NB4 (cell line): ENCODE results near the gene MRO.
"Not testable (repeated sequence)": the region's sequence is repeated elsewhere in the genome, so short reads cannot be mapped to it uniquely, and the experiment has no call there.

ENCODE experiments used
- DNase-seq: peaks from one replicate; pipeline ENCODE4 v3.0.0; 2010; ENCODE audit warnings: low read depth
- H3K4me3 ChIP-seq: one replicate; pipeline ENCODE4 v1.5.1; 2011; ENCODE audit warnings: mild to moderate bottlenecking, low read depth, low read length, moderate library complexity
- CTCF ChIP-seq: IDR thresholded peaks from one replicate; pipeline ENCODE4 v1.5.1; 2012; ENCODE audit warnings: low read depth, low read length
- MYC ChIP-seq: IDR thresholded peaks from 2 replicates; pipeline ENCODE4 v1.6.1; 2011; ENCODE audit warnings: low read depth, low read length
- POLR2A ChIP-seq: IDR thresholded peaks from 2 replicates; pipeline ENCODE4 v1.6.1; 2011; ENCODE audit warnings: mild to moderate bottlenecking; ENCODE audit not compliant: insufficient read length; ENCODE audit errors: extremely low read depth
- TF ChIP-seq, protein P1 (sequence below): IDR thresholded peaks from 2 replicates; pipeline ENCODE4 v1.6.1; 2011; ENCODE audit warnings: low read depth, low read length

The MRO gene

GRCh38 chr18:50842846-50843245 is 23.0 kb upstream of the MRO start:
- TF ChIP-seq, protein P1, sequence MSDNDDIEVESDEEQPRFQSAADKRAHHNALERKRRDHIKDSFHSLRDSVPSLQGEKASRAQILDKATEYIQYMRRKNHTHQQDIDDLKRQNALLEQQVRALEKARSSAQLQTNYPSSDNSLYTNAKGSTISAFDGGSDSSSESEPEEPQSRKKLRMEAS = no peak
- no peak for TF ChIP-seq MYC
- no peak for TF ChIP-seq POLR2A
- no peak for TF ChIP-seq CTCF
- no peak overlapping the region for H3K4me3 ChIP-seq
- DNase-seq = no peak

DNA sequence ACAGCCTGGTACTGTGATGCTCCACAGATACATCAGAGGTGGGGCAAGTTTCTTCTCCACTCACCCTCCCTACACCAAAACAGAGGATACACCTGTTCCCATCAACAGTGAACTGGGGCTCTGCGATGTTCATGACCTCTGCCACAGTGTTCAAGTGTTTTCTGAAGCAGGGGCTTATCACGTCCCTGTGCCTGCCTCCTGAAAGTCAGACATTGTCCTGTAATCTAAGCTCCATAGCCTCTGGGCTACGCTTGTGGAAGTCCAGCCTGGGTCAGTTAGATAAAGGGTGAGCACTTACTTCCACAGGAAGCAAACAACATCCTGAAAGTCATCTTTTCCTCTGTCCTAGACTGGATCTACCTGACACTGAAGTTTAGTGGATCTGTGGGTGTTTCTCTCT is 20.2 kb upstream of the MRO start:
- no peak for DNase-seq
- no peak for TF ChIP-seq POLR2A
- TF ChIP-seq CTCF = no peak
- TF ChIP-seq MYC = no peak
- TF ChIP-seq, protein P1 = no peak
- no peak overlapping the region for H3K4me3 ChIP-seq

- DNase-seq = no peak
- TF ChIP-seq POLR2A (no peak), CTCF (no peak), MYC (no peak)
- TF ChIP-seq, protein P1 = no peak
- no peak overlapping the region for H3K4me3 ChIP-seq
These were observed 19.5 kb upstream of the MRO start for GRCh38 chr18:50839341-50839740.

DNA sequence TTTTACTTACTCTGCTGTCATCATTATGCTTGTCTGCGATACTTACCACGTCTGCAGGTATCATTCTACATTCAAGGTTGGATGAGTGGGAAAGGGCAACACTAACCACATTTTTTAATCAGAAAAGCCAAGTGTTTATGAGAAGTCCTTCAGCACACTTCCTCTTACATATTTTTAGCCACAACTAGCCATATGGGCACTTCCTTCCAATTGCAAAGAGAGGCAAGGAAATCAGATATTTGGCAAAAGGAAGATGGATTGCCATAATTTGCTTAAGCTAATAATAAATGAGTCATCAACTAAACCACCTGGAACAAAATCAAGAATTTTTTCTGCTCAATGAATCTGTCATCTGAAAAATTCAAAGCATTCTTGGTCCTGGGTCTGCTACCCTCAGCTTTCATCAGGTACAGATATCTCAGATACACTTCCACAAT is 16.7 kb upstream of the MRO start:
- no peak for TF ChIP-seq MYC
- no peak for TF ChIP-seq POLR2A
- no peak for TF ChIP-seq CTCF
- TF ChIP-seq, protein P1 = no peak
- no peak overlapping the region for H3K4me3 ChIP-seq
- DNase-seq = peak; percentile 46

GRCh38 chr18:50833496-50833895 is 13.7 kb upstream of the MRO start:
- not testable (repeated sequence) for H3K4me3 ChIP-seq, DNase-seq

DNA sequence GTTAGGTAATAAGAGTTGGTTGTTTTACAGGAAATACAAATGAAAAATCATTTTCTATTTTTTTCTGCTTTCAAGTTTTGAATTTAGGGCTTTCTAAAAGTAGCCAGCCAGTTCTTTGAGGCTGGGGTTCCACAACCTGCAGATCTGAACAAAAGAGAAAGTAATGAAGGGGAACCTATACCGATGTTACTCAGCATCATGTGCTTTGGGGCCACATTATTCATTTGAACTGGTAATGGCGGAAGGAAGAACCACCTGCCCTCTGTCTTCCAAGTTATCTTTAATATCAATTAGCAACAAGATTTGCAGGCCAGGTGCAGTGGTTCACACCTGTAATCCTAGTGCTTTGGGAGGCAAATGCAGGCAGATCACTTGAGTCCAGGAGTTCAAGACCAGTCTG is 12.9 kb upstream of the MRO start:
- TF ChIP-seq, protein P1 = no peak
- TF ChIP-seq CTCF (no peak), MYC (no peak), POLR2A (no peak)
- no peak for DNase-seq

More for the DNA sequence above, 12.9 kb upstream of the MRO start:
- no peak overlapping the region for H3K4me3 ChIP-seq
